NCI-H460 (cell line): ENCODE measurements around the gene CENPS. TPM values are rescaled to one million over a fixed set of nuclear protein-coding genes. Genes with fewer than 3 reads are reported as not detected.

Experiments
- DNase-seq: peaks from one replicate; pipeline ENCODE4 v3.0.0-alpha.2; 2016; ENCODE audit warnings: low read depth; ENCODE audit errors: extremely low read depth
- total RNA-seq: library from RNA; depleted of rRNA; stranded (reverse); fragments of >200 nt; shearing (Covaris generic); gene quantifications from 2 replicates; pipeline ENCODE4 v1.2.3, GENCODE V29; 2014; rRNA removed

Gene CENPS
- total RNA-seq, 1 experiment from 2014 or later: 26.8 TPM

GRCh38 chr1:10489291-10490055 is 59.2 kb downstream of the CENPS start:
- no peak for DNase-seq

GRCh38 chr1:10490286-10490970 is 60.2 kb downstream of the CENPS start:
- no peak for DNase-seq

Other genes starting within 250 kb of the CENPS start
- gene KIF1B, start 219.9 kb upstream of the CENPS start, total RNA-seq: 10.9 and 15.2 TPM in 2 replicates
- gene PGD, start 31.4 kb upstream of the CENPS start, total RNA-seq: 439 and 614 TPM in 2 replicates
- 0.12 TPM in 1 of 2 replicates, not detected in the other for gene CORT, start 19.6 kb downstream of the CENPS start, total RNA-seq
- 18.4 and 20.5 TPM in 2 replicates for gene DFFA, start 42.1 kb downstream of the CENPS start, total RNA-seq
- gene PEX14, start 44.5 kb downstream of the CENPS start, total RNA-seq: 9.6 and 12.2 TPM in 2 replicates